Thoracic aorta (tissue), 2 donors: Measurements from ENCODE around the gene GNG4. TPM values are rescaled to one million over a fixed set of nuclear protein-coding genes. Genes with fewer than 3 reads are reported as not detected.

Experiments used
- ATAC-seq: fragments of 150-250 bp; one replicate; pipeline ENCODE4 v1.8.0; 2017; ENCODE audit warnings: low read depth; ENCODE audit not compliant: insufficient number of reproducible peaks, low FRiP score
- DNase-seq: peaks from one replicate; pipeline ENCODE4 v3.0.0-alpha.2; 2020; ENCODE audit warnings: low spot score
- H3K27ac ChIP-seq, 2 donors: fragments of 200-600 bp; sonication (generic); 1 replicate in 1 of 2; 2 replicates in 1 of 2; pipeline ENCODE4 v1.5.1; 2016; ENCODE audit warnings: mild to moderate bottlenecking in 2 of 2, moderate library complexity in 2 of 2
- H3K27me3 ChIP-seq: fragments of 200-600 bp; sonication (generic); replicated peaks from 2 replicates; pipeline ENCODE4 v1.6.0; 2016; ENCODE audit warnings: mild to moderate bottlenecking; ENCODE audit not compliant: insufficient read depth
- H3K36me3 ChIP-seq: fragments of 200-600 bp; sonication (generic); one replicate; pipeline ENCODE4 v1.5.1; 2016
- H3K4me1 ChIP-seq, 2 donors: fragments of 200-600 bp; sonication (generic); 1 replicate in 1 of 2; 2 replicates in 1 of 2; pipeline versions ENCODE4 v1.5.1 to v1.6.0; 2016; ENCODE audit warnings: low read depth in 2 of 2, mild to moderate bottlenecking in 1 of 2; ENCODE audit not compliant: control insufficient read depth in 1 of 2
- H3K4me3 ChIP-seq: fragments of 200-600 bp; sonication (generic); 2 replicates; pipeline ENCODE4 v1.5.1; 2016; ENCODE audit warnings: mild to moderate bottlenecking
- H3K9me3 ChIP-seq: fragments of 200-600 bp; sonication (generic); 2 replicates; pipeline ENCODE4 v1.5.1; 2016
- CTCF ChIP-seq: fragments of 200-600 bp; sonication (generic); IDR thresholded peaks from one replicate; pipeline ENCODE4 v1.5.1; 2019; ENCODE audit warnings: antibody characterized with exemption
- total RNA-seq, 2 donors: library from RNA; depleted of rRNA; stranded (reverse); fragments of >200 nt; gene quantifications; one replicate each; pipeline versions ENCODE4 v1.1.0 to v1.2.3, GENCODE V29; 2016

The GNG4 gene
- total RNA-seq, 2 donors from 2014 or later = 0.28 TPM; not detected in 1

- Histone ChIP-seq H3K4me3 (no peak overlapping the region), H3K9me3 (no peaks in the 10 kb centered on the region), H3K36me3 (no peaks in the 10 kb centered on the region), H3K27ac (peak overlapping the region; percentile 97 to 99), H3K27me3 (no peaks in the 10 kb centered on the region), H3K4me1 (peaks cover 3 to 29% of the 10 kb centered on the region in 2 donors)
- DNase-seq (no peak), ATAC-seq (no peak)
- no peak for TF ChIP-seq CTCF
These were observed 148.5 kb downstream of the GNG4 start for GRCh38 chr1:235500971-235501540.

Other genes with a start within 250 kb of the GNG4 start
- gene B3GALNT2, start 145.3 kb downstream of the GNG4 start, total RNA-seq = 10 to 100 TPM; 50.5 to 50.7 TPM
- 10 to 100 TPM; 32.5 to 32.8 TPM for gene LYST, start 217.1 kb upstream of the GNG4 start, total RNA-seq